Fibroblast of mammary gland (primary cell): ENCODE measurements around the gene APCDD1.

Experiments
- DNase-seq: peaks from one replicate; pipeline ENCODE4 v3.0.0-alpha.2; 2010; ENCODE audit warnings: low read depth
- H3K4me3 ChIP-seq: 2 replicates; pipeline ENCODE4 v1.5.1; 2011; ENCODE audit warnings: low read depth, mild to moderate bottlenecking, low read length, moderate library complexity; ENCODE audit not compliant: control insufficient read depth
- TF ChIP-seq, protein P1 (sequence below): conservative IDR thresholded peaks from 2 replicates; pipeline ENCODE4 v1.5.1; 2011; ENCODE audit warnings: low read depth, low read length, inconsistent platforms; ENCODE audit not compliant: control insufficient read depth, insufficient read depth

The APCDD1 gene

DNA sequence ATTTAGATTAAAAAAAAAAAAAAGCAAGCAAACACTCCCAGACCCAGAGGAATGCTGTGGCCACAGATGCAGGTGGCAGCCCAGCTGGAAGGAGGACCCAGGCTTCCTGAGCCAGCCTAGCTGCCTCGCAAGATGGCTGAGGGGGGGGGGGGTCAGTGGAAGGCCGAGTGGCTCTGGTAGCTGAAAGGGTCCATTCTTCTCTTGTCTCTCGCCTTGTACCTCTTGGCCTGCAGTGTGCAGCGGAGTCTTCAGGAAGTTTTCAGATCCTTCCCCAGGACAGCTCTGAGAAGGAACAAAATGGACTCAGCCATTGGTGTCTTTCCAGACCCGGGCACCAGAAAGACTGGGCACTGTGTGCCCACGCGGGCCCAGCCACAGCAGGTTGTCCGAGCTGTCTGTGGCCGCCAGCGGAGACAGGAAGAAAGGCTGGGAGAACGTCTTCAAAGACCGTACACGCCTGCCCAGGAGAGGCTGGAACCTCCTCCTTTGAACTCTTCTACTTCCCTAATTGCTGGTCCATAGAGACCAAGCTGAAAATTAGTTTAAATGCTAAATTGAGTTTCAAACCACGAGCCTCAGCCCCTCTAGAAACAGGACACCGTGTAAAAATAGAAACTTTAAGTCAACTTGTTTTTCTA is 21.3 kb downstream of the APCDD1 start:
- H3K4me3 ChIP-seq, result no peak overlapping the region
- no peak for DNase-seq
- TF ChIP-seq, protein P1, sequence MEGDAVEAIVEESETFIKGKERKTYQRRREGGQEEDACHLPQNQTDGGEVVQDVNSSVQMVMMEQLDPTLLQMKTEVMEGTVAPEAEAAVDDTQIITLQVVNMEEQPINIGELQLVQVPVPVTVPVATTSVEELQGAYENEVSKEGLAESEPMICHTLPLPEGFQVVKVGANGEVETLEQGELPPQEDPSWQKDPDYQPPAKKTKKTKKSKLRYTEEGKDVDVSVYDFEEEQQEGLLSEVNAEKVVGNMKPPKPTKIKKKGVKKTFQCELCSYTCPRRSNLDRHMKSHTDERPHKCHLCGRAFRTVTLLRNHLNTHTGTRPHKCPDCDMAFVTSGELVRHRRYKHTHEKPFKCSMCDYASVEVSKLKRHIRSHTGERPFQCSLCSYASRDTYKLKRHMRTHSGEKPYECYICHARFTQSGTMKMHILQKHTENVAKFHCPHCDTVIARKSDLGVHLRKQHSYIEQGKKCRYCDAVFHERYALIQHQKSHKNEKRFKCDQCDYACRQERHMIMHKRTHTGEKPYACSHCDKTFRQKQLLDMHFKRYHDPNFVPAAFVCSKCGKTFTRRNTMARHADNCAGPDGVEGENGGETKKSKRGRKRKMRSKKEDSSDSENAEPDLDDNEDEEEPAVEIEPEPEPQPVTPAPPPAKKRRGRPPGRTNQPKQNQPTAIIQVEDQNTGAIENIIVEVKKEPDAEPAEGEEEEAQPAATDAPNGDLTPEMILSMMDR, result no peak

DNA sequence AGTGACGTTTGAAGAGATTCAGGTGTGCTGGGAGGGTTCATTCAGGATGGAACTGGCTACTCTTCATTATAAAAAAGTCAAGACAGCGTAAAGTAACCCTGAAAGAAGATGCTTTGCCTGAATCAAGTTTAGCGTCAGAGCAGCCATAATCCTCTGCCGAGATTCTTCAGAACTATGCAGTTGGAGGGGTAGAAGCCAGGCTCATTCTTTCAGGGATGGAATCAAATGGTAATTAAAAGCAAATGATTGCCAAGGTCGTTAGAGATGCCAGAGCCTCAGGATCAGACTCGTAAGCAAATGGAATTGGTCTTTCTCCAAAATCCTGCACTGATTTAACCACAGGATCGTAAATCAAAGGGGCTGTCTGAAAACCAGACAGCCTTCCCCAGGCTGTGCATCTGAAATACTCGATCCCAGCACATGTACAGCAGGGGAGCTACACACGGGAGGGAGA is 21.9 kb downstream of the APCDD1 start:
- H3K4me3 ChIP-seq, result no peak overlapping the region
- TF ChIP-seq, protein P1, result no peak

DNA sequence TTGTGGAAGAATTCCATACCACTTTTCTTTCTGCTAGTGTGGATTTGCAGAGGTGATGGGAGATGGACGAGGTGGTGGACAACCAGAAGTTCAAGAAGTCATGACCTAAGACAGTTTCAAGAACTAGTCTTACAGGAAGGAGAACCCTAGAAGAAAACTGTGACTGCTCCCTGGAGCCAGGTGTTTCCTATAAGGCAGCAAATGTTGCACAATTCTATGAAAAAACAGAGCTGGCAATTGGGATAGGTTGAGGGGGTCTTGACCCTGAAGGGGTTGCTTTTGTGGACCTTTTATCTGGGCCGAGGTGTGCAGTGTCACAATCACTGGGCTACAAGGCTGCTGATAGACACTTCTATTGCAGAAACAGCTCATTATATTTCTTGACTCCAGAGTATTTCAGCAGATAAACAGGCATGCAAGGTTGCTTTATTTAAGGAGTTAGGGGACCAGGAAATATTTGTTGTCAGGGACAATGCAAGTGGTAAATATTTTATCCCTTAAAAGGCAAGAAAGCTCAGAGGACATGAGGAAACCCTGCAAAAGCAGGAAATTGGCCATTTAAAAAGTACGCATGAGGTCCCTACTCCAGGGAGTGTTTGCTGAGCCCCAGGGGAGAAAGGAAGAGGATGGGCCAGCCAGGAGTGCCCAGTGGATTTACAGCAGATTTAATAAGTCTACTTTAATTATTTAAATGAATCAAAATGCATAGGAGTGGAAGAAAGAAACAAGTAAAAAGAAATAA is 22.9 kb downstream of the APCDD1 start:
- TF ChIP-seq, protein P1, result no peak
- DNase-seq, result no peak
- no peak overlapping the region for H3K4me3 ChIP-seq

More for the DNA sequence above, 21.9 kb downstream of the APCDD1 start:
- DNase-seq, result peak; percentile 66

DNA sequence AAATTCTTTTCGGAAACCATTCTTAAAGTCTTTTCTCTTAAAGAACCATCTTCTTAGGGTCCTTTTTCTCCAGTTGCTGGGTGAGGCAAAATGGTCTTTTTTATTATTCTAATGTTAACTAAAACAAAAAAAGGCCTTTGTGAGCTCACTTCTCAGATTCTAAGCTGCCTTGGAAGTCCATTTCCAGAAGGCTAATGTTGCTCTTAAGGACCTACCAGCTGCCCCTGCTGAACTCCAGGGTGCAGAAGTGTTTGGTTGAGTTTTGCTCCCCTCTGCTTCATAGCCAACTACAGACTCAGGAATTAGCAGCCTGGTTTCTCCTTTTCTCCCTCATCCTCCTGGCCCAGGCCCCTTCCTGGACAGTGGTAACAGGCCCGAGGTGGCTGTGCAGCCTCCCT is 23.4 kb downstream of the APCDD1 start:
- TF ChIP-seq, protein P1, result no peak
- no peak for DNase-seq
- no peak overlapping the region for H3K4me3 ChIP-seq

DNA sequence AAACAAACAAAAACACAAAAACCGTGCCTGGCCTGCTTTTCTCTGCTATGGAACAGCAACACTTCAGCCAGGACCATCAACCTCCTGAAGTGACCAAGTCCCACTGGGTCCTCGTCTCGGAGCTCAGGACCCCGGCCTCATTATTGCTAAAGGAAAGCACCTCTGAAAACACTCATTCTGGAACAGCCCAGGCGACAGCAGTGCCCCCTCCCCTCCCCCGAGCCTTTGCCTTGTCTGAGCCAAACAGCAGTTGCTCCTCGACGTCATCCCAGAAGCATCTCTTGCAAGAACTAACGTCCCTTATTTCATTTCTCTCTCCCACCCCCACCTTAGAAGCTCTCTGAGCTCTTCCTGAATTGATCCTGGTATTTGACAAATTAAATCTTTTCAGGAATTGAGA is 27.4 kb downstream of the APCDD1 start:
- no peak overlapping the region for H3K4me3 ChIP-seq
- no peak for DNase-seq
- TF ChIP-seq, protein P1, result no peak

DNA sequence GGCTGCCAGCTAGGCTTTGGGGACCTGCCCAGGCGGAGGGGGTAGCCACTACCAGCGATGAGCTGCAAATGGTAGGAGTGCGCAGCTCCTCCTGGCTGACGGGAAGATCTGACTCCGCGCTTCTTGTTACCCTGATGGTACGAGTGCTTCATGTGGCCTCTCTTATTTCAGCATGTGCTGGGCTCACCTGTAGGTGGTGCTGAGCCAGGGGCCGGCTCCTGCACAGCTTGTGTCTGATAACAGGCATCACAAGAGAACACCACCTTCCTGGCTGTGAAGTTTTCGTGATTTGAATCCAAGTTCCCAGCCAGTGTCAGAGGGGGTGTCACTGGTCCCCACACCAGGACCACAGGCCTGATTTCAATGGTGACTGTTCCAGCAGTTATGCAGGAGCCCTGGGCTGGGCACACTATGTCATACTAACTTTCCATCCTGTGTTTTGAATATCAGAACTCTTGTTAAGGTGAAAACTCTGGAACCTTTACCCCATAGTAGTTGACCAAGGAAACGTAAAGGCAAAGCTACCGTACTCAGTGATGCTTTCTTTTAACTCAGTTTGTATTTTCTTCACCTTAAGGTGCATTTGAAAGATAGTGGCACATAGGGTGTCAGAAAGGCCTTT is 28.0 kb downstream of the APCDD1 start:
- TF ChIP-seq, protein P1, result no peak
- DNase-seq, result no peak

More for the DNA sequence above, 28.0 kb downstream of the APCDD1 start:
- H3K4me3 ChIP-seq, result no peak overlapping the region
